Endothelial cell (in vitro differentiated cells): ENCODE results near the gene U2SURP. TPM values are rescaled to one million over a fixed set of nuclear protein-coding genes. Genes with fewer than 3 reads are reported as not detected.
"Not testable (repeated sequence)": the region's sequence is repeated elsewhere in the genome, so short reads cannot be mapped to it uniquely, and the experiment has no call there.

Source experiments
- DNase-seq: peaks from one replicate; pipeline ENCODE4 v3.0.0; 2021; ENCODE audit warnings: low spot score
- H3K27ac Mint-ChIP-seq: one replicate; pipeline ENCODE4 v1.8.0; 2021; ENCODE audit warnings: mixed read lengths, inconsistent platforms; ENCODE audit not compliant: unreplicated experiment
- H3K27me3 Mint-ChIP-seq: one replicate; pipeline ENCODE4 v1.8.0; 2021; ENCODE audit warnings: mild to moderate bottlenecking, moderate library complexity, mixed read lengths, inconsistent platforms; ENCODE audit not compliant: unreplicated experiment
- H3K36me3 Mint-ChIP-seq: one replicate; pipeline ENCODE4 v1.8.0; 2021; ENCODE audit warnings: mild to moderate bottlenecking, low read depth, mixed read lengths, inconsistent platforms; ENCODE audit not compliant: unreplicated experiment
- H3K4me1 Mint-ChIP-seq: one replicate; pipeline ENCODE4 v1.8.0; 2021; ENCODE audit warnings: mild to moderate bottlenecking, mixed read lengths, inconsistent platforms; ENCODE audit not compliant: unreplicated experiment
- H3K4me3 Mint-ChIP-seq: one replicate; pipeline ENCODE4 v1.8.0; 2021; ENCODE audit warnings: mild to moderate bottlenecking, mixed read lengths, inconsistent platforms; ENCODE audit not compliant: unreplicated experiment
- H3K9me3 Mint-ChIP-seq: one replicate; pipeline ENCODE4 v1.8.0; 2021; ENCODE audit warnings: mixed read lengths, inconsistent platforms; ENCODE audit not compliant: unreplicated experiment
- total RNA-seq: library from RNA; stranded (reverse); fragmentation: NEBNext Ultra II Directional; extraction: Animal tissue kit (Norgen Biotek cat#: 25700); gene quantifications from one replicate; pipeline ENCODE4 v1.2.1, GENCODE V29; 2021; ENCODE audit not compliant: unreplicated experiment
- TF ChIP-seq, protein P1 (sequence below): fragments of 200-600 bp; sonication (generic); IDR thresholded peaks from one replicate; pipeline ENCODE4 v1.5.0; 2021; ENCODE audit warnings: antibody characterized with exemption; ENCODE audit not compliant: unreplicated experiment

Gene U2SURP
- total RNA-seq, 1 donor from 2014 or later = 86.1 TPM

DNA sequence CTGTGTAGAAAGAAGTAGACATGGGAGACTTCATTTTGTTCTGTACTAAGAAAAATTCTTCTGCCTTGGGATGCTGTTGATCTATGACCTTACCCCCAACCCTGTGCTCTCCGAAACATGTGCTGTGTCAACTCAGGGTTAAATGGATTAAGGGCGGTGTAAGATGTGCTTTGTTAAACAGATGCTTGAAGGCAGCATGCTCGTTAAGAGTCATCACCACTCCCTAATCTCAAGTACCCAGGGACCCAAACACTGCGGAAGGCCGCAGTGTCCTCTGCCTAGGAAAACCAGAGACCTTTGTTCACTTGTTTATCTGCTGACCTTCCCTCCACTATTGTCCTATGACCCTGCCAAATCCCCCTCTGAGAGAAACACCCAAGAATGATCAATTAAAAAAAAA lies 72.6 kb downstream of the U2SURP start:
- not testable (repeated sequence) for H3K36me3 Mint-ChIP-seq, DNase-seq, H3K4me3 Mint-ChIP-seq, H3K4me1 Mint-ChIP-seq, H3K27me3 Mint-ChIP-seq, H3K27ac Mint-ChIP-seq, H3K9me3 Mint-ChIP-seq

DNA sequence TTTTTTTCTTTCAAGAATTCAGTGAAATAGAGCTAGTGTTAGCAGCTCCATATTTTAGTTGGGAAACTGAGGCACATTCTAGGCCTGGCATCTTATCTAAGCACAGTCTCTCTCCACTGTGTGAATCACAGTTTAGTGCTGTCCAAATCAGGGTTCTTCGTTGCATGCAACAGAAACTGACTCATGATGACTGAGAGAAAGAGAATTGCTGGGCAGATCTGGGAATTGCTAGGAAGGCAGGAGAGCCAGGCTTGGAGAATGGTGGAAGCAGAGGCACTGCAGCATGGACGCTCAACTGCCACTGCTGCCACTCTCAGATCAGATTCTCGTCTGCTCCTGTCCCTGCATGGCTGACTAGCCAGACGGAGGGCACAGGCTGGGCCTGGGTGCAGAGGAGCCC lies 77.5 kb downstream of the U2SURP start:
- H3K27me3 Mint-ChIP-seq = peaks cover 5% of the 10 kb centered on the region
- no peak for DNase-seq
- no peaks in the 10 kb centered on the region for H3K4me1 Mint-ChIP-seq
- H3K36me3 Mint-ChIP-seq = no peaks in the 10 kb centered on the region
- no peaks in the 10 kb centered on the region for H3K9me3 Mint-ChIP-seq
- H3K4me3 Mint-ChIP-seq = no peak overlapping the region
- TF ChIP-seq, protein P1, sequence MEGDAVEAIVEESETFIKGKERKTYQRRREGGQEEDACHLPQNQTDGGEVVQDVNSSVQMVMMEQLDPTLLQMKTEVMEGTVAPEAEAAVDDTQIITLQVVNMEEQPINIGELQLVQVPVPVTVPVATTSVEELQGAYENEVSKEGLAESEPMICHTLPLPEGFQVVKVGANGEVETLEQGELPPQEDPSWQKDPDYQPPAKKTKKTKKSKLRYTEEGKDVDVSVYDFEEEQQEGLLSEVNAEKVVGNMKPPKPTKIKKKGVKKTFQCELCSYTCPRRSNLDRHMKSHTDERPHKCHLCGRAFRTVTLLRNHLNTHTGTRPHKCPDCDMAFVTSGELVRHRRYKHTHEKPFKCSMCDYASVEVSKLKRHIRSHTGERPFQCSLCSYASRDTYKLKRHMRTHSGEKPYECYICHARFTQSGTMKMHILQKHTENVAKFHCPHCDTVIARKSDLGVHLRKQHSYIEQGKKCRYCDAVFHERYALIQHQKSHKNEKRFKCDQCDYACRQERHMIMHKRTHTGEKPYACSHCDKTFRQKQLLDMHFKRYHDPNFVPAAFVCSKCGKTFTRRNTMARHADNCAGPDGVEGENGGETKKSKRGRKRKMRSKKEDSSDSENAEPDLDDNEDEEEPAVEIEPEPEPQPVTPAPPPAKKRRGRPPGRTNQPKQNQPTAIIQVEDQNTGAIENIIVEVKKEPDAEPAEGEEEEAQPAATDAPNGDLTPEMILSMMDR = no peak
- H3K27ac Mint-ChIP-seq = no peak overlapping the region

DNA sequence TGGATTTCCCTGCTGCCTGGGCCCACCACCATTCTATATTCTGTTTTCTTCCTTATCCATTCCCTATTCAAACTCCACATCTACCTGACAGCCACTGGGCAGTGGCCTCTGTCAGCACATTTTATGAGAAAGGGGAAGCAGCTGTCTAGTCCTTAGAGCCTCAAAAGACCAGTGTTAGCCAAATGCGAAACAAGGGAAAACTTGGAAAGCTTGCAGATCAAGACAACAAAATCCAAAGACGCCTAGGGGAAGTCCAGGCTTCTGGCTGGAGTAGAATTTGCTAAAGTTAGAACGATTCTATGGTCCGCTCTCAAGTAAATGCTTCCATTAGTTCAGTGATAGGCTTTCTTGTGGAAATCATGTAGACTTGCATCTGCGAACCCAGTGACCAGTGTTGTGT lies 78.8 kb downstream of the U2SURP start:
- Mint-ChIP-seq H3K9me3 (peaks cover 4% of the 10 kb centered on the region), H3K27me3 (peaks cover 10% of the 10 kb centered on the region), H3K27ac (no peak overlapping the region), H3K4me3 (no peak overlapping the region), H3K4me1 (no peaks in the 10 kb centered on the region), H3K36me3 (peaks cover 7% of the 10 kb centered on the region)
- DNase-seq = no peak
- TF ChIP-seq, protein P1 = no peak

DNA sequence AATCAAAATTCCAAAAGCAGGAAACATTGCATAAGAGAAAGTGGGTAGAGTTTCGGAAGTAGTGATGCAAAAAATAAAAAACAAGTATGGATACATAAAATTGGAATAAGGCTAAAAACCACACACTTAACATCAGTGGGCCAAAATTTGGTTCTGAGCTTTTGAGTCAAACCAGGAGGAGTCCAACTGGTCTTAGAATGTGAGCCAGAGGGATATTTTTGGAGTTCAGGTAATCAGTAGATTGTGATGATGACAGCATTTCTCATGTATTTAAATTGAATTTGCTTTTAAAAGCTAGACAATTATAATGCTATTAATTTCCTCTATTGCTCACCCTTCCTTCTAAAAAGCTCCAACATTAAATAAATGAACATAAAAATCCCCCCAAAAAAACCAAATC lies 80.0 kb downstream of the U2SURP start:
- Mint-ChIP-seq H3K4me1 (no peaks in the 10 kb centered on the region), H3K36me3 (peaks cover 7% of the 10 kb centered on the region), H3K9me3 (peaks cover 4% of the 10 kb centered on the region), H3K27me3 (peaks cover 10% of the 10 kb centered on the region), H3K27ac (no peak overlapping the region), H3K4me3 (no peak overlapping the region)
- TF ChIP-seq, protein P1 = no peak
- DNase-seq = no peak

DNA sequence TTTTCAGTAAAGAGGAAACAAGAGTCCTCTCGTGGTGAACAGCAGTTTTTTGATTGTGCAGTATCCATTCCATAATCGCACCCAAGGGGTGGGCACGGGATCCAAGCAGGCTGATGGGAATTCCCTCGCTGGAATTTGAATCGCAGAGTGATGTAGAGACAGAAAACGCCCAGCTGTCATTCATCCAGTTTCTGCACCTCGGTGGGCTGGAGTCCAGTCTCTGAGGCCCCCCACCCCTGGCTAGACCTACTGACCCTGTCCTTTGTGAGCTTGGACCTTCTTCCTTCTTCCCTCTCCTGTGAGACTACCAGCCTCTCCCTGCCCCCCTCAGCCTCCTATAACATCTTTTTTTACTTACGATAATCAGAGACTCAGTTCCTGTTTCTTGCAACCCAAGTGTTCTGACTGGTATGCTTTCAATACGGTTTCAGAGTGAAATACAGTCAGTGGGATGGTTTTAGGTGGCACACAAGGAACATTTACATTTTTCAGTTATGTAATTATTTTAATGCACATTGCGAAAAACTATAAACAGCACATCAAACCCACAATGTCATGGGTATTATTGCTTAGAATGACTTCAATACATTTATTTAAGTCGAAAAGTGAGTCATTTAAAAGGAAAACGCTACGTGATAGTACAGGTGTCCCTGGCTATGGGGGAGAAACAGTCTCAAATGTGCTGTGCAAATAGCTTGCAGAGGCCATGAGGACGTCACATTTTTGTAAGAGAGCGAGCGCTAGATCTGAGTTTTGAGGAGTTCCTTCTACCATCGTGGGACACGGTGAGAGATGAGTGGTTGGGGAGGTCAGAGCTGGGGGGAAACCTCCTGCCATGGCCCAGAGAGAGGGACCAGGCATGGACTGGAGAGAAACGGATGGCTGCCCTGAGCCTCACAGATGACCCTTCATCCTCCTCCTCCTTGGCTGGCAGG lies 80.7 kb downstream of the U2SURP start:
- no peaks in the 10 kb centered on the region for H3K4me1 Mint-ChIP-seq
- H3K36me3 Mint-ChIP-seq = peaks cover 7% of the 10 kb centered on the region
- peaks cover 4% of the 10 kb centered on the region for H3K9me3 Mint-ChIP-seq
- TF ChIP-seq, protein P1 = no peak
- H3K27ac Mint-ChIP-seq = no peak overlapping the region
- no peak for DNase-seq
- no peak overlapping the region for H3K4me3 Mint-ChIP-seq
- peaks cover 10% of the 10 kb centered on the region for H3K27me3 Mint-ChIP-seq
